Measurements from ENCODE around the gene MANF.

DNA sequence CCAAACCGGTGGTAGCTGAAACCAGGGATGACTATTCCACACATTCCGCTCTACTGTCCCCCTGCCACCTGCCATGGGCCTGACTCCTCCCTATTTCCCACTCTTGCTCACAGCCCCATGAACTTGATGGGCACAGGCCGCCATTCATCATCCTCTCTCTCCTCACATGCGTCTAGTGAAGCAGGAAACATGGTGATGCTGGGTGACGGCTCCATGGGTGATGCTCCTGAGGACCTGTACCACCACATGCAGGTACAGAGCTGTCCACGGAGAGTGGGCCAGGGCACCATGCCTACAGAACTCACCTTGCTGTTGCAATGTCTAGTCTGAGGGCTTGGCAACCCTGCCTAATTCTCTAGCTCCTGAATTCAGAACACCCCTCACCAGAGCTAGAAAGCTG is 23.3 kb upstream of the MANF start:
- TF ChIP-seq, protein P1, sequence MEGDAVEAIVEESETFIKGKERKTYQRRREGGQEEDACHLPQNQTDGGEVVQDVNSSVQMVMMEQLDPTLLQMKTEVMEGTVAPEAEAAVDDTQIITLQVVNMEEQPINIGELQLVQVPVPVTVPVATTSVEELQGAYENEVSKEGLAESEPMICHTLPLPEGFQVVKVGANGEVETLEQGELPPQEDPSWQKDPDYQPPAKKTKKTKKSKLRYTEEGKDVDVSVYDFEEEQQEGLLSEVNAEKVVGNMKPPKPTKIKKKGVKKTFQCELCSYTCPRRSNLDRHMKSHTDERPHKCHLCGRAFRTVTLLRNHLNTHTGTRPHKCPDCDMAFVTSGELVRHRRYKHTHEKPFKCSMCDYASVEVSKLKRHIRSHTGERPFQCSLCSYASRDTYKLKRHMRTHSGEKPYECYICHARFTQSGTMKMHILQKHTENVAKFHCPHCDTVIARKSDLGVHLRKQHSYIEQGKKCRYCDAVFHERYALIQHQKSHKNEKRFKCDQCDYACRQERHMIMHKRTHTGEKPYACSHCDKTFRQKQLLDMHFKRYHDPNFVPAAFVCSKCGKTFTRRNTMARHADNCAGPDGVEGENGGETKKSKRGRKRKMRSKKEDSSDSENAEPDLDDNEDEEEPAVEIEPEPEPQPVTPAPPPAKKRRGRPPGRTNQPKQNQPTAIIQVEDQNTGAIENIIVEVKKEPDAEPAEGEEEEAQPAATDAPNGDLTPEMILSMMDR (IDR thresholded peaks at IDR 0.05; ENCODE audit: low read depth, low read length, poor library complexity, severe bottlenecking) = no peak
- TF ChIP-seq EZH2phosphoT487 (IDR thresholded peaks at IDR 0.05; ENCODE audit: borderline replicate concordance, low read length) = no peak

All from DOHH2 (cell line).